Activated CD4-positive, alpha-beta T cell treated with anti-CD3 and anti-CD28 coated beads, Interleukin-2, amount 50 U/mL, for 4 hours (primary cell): ENCODE data around the gene GSTT2B.
A peak's percentile ranks its signal among the peaks of the same experiment; 100 is the strongest.
"Not testable (repeated sequence)": the region's sequence is repeated elsewhere in the genome, so short reads cannot be mapped to it uniquely, and the experiment has no call there.

Experiments used
- DNase-seq, 2 experiments: peaks; one replicate each; pipeline ENCODE4 v3.0.0-alpha.2; 2020

Gene GSTT2B

GRCh38 chr22:23980567-23980966 lies 19.6 kb upstream of the GSTT2B start:
- DNase-seq: not testable (repeated sequence)

GRCh38 chr22:23979557-23980240 lies 18.7 kb upstream of the GSTT2B start, which contains the start of gene GSTT2:
GSTT2 (plus strand) TSS chr22:23980134.
- not testable (repeated sequence) for DNase-seq

- not testable (repeated sequence) for DNase-seq
Measured at GRCh38 chr22:23977304-23977703, 16.3 kb upstream of the GSTT2B start.

- DNase-seq: not testable (repeated sequence)
Measured at GRCh38 chr22:23974836-23975352, 13.9 kb upstream of the GSTT2B start.

GRCh38 chr22:23974345-23974744 lies 13.3 kb upstream of the GSTT2B start, which contains the start of gene DDT:
DDT (minus strand) TSS chr22:23974441; CDS start chr22:23974414, 27 bp downstream.
- not testable (repeated sequence) for DNase-seq

- DNase-seq: not testable (repeated sequence)
Measured at GRCh38 chr22:23971927-23972326, 10.9 kb upstream of the GSTT2B start.

GRCh38 chr22:23970816-23971486 lies 10.0 kb upstream of the GSTT2B start:
- no peak for DNase-seq

GRCh38 chr22:23970201-23970641 lies 9.2 kb upstream of the GSTT2B start:
- DNase-seq: no peak

GRCh38 chr22:23969071-23969470 lies 8.1 kb upstream of the GSTT2B start:
- no peak for DNase-seq

GRCh38 chr22:23966568-23966967 lies 5.6 kb upstream of the GSTT2B start, which contains the start of gene DDTL:
DDTL (plus strand) TSS chr22:23966888; CDS start chr22:23966915, 27 bp downstream.
- not testable (repeated sequence) for DNase-seq

GRCh38 chr22:23966094-23966493 lies 5.1 kb upstream of the GSTT2B start:
- DNase-seq: not testable (repeated sequence)

GRCh38 chr22:23956301-23956900 lies 4.6 kb downstream of the GSTT2B start:
- DNase-seq: peak; percentile 73 to 80

GRCh38 chr22:23955886-23956285 lies 5.1 kb downstream of the GSTT2B start:
- DNase-seq: not testable (repeated sequence)

GRCh38 chr22:23954991-23955305 lies 6.0 kb downstream of the GSTT2B start:
- DNase-seq: not testable (repeated sequence)

- DNase-seq: not testable (repeated sequence)
Measured at GRCh38 chr22:23954193-23954990, 6.6 kb downstream of the GSTT2B start.

- not testable (repeated sequence) for DNase-seq
Measured at GRCh38 chr22:23953485-23953884, 7.5 kb downstream of the GSTT2B start.

GRCh38 chr22:23952794-23953405 lies 8.1 kb downstream of the GSTT2B start:
- not testable (repeated sequence) for DNase-seq

- DNase-seq: not testable (repeated sequence)
Measured at GRCh38 chr22:23951383-23951782, 9.6 kb downstream of the GSTT2B start.

- not testable (repeated sequence) for DNase-seq
Measured at GRCh38 chr22:23949764-23950163, 11.2 kb downstream of the GSTT2B start.

- not testable (repeated sequence) for DNase-seq
Measured at GRCh38 chr22:23947391-23947790, 13.6 kb downstream of the GSTT2B start.

- DNase-seq: not testable (repeated sequence)
Measured at GRCh38 chr22:23940166-23940565, 20.8 kb downstream of the GSTT2B start.

GRCh38 chr22:23939017-23939357 lies 22.0 kb downstream of the GSTT2B start:
- DNase-seq: no peak
